Stimulated activated naive CD8-positive, alpha-beta T cell treated with anti-CD3 and anti-CD28 coated beads, Interleukin-15, Interleukin-2, amounts not matched to agents 100 ng/mL and 50 ng/mL, for 24 hours (primary cell): ENCODE data around the gene SLC16A12.

ENCODE experiments used
- H3K27ac Mint-ChIP-seq: one replicate; pipeline ENCODE4 v1.8.0; 2021; ENCODE audit warnings: mild to moderate bottlenecking, mixed read lengths
- H3K27me3 Mint-ChIP-seq: one replicate; pipeline ENCODE4 v1.8.0; 2021; ENCODE audit warnings: mixed read lengths
- H3K36me3 Mint-ChIP-seq: one replicate; pipeline ENCODE4 v1.8.0; 2021; ENCODE audit warnings: low read depth, mixed read lengths
- H3K4me1 Mint-ChIP-seq: one replicate; pipeline ENCODE4 v1.8.0; 2021; ENCODE audit warnings: low read depth, mixed read lengths
- H3K4me3 Mint-ChIP-seq: one replicate; pipeline ENCODE4 v1.8.0; 2021; ENCODE audit warnings: mild to moderate bottlenecking, mixed read lengths
- H3K9me3 Mint-ChIP-seq: one replicate; pipeline ENCODE4 v1.8.0; 2021; ENCODE audit warnings: mixed read lengths

Gene SLC16A12

DNA sequence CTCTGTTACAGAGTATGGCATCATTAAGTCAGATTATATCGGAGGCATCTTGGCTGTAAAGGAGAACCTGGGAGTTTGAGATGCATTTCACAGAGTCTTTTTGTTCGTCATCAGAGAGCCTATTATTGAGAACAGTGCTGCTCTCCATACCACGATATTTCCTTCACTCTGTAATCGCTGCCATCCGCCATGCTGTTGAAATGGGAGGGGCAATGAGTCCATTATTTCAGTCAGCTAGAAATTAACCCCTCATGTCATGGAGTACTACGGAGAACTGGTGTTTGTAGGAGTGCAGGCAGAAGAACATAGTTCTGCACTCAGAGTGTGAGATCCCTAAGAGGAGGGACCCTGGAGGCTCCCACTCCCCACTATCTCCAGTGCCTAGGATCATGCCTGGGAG is 59.2 kb downstream of the SLC16A12 start:
- H3K4me1 Mint-ChIP-seq: peaks cover 6% of the 10 kb centered on the region
- H3K27ac Mint-ChIP-seq: peak overlapping the region; percentile 17
- no peaks in the 10 kb centered on the region for H3K9me3 Mint-ChIP-seq
- peaks cover 25% of the 10 kb centered on the region for H3K27me3 Mint-ChIP-seq
- no peak overlapping the region for H3K4me3 Mint-ChIP-seq
- no peaks in the 10 kb centered on the region for H3K36me3 Mint-ChIP-seq

DNA sequence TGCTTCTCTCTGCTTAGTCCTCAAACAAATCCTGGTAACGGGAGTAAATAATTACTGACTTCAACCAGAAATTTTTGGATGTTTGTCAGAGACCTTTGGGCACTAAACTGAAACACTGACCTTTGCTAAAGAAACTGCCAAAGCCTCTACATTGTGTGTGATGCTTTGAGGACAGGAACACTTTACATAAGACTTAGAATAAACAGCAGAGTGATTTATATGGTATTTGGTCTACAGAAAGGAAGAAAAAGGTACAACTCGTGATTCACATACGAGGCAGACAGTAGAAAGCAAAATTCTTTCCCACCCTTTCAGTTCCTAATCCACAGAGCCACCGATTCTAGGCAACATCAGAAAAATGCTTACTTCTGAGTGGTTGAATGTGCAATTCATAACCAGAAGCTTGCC is 59.8 kb downstream of the SLC16A12 start:
- Mint-ChIP-seq H3K36me3 (no peaks in the 10 kb centered on the region), H3K4me1 (peaks cover 6% of the 10 kb centered on the region), H3K27ac (peak overlapping the region; percentile 17), H3K27me3 (peaks cover 20% of the 10 kb centered on the region), H3K9me3 (no peaks in the 10 kb centered on the region), H3K4me3 (no peak overlapping the region)

DNA sequence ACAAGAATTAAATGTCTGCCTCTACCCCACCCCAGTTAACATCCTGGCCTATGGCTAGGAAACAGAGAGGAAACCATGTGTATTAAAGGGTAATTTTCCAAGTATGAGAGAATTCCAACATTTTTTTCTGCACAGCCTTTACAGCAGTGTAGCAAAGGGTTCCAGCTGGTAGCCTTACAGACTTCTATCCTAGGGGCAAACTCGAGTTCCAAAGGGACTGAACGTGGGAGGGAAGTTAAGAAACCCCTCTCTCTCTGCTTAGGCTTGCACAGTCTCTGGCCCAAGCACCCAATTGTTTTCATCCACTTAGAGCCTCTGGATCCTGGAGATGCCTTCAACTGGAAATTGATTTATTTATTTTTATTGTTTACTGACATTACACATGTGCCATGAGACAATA is 60.3 kb downstream of the SLC16A12 start:
- H3K27me3 Mint-ChIP-seq: peaks cover 17% of the 10 kb centered on the region
- H3K27ac Mint-ChIP-seq: no peak overlapping the region
- H3K9me3 Mint-ChIP-seq: no peaks in the 10 kb centered on the region
- no peaks in the 10 kb centered on the region for H3K36me3 Mint-ChIP-seq
- H3K4me3 Mint-ChIP-seq: no peak overlapping the region
- H3K4me1 Mint-ChIP-seq: peaks cover 6% of the 10 kb centered on the region

DNA sequence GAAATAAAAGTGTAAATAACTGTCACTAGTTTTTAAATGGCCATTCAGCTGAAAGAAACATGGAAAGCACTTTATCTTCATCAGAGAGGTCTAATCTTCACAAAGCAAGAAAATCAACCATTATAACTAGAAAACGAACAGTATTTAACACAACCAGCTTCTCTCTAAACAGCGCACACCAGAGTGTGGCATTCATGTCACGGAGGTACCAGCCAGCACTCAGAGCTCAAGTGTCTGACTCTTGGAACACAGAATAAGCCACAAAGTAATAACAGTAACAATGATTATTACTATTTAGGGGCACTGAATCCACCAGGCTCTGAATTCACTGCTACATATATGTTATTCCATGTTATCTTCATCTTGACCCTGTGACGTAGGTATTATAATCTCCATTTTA is 60.9 kb downstream of the SLC16A12 start:
- Mint-ChIP-seq H3K9me3 (no peaks in the 10 kb centered on the region), H3K27ac (no peak overlapping the region), H3K27me3 (peaks cover 10% of the 10 kb centered on the region), H3K36me3 (no peaks in the 10 kb centered on the region), H3K4me3 (no peak overlapping the region), H3K4me1 (peaks cover 6% of the 10 kb centered on the region)

DNA sequence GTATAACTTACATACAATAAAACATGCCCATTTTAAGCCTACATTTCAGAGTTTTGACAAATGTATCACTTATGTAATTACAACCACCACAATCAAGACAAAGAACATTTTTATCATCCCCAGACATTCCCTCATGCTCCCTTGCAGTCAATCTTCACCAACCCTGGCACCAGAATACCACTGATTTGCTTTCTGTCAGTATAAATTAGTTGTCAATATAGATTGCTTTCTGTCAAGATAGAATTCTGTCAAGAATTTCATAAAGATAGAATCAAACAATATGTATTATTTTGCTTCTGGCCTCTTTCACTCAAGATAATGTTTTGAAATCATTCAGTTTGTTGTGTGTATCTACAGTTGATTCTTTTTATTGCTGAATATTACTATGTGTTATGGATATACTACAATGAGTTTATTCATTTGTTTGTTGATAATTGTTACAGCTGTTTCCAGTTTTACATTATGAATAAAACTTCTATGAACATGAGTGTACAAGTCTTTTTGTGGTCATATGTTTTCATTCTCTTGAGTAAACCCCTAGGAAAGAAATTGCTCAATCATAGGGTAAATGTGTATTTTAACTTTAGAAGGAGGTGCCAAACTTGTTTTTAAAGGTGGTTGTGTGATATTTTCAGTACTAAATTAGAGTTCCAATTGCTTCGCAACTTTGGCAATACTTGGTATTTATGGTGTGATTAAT is 64.1 kb downstream of the SLC16A12 start:
- Mint-ChIP-seq H3K9me3 (no peaks in the 10 kb centered on the region), H3K36me3 (no peaks in the 10 kb centered on the region), H3K4me1 (no peaks in the 10 kb centered on the region), H3K4me3 (no peak overlapping the region), H3K27ac (no peak overlapping the region), H3K27me3 (peaks cover 9% of the 10 kb centered on the region)

DNA sequence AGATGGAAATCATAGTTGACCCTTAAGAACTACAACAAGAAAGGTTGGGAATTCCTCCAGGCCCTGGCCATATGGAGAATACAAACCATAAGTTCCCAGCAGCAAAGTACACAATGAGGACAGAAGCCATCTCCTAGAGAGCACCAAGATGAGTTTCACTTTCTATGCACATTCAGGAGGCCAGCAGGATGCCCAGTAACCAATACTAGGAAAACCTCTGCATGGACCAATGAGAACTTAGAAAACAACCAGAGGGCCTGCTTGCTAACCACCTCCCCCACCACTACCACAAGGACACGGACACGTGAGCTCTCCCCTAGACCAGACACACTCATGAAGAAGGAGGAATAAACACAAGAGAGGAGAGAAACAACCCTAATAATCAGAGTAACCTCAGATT is 64.8 kb downstream of the SLC16A12 start:
- Mint-ChIP-seq H3K4me1 (no peaks in the 10 kb centered on the region), H3K36me3 (no peaks in the 10 kb centered on the region), H3K9me3 (no peaks in the 10 kb centered on the region)

DNA sequence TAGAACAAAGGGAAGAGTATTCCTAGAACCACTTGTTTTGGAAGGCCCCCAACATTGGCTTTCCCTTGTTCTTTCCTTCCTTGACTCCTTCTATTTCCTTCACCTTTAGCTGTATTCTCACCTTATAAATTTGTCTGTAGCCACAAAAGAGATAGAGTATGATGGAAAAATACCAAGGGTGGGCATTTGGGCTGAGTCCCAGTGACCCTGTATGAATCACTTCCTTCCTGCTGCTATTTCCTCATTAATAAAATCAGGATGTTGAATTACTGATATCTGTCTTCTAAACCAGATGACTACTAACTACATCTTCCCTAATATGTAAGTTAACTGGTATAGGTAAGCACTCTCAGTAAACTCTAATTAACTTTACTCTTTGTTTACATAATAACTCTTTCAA is 65.9 kb downstream of the SLC16A12 start:
- no peak overlapping the region for H3K27ac Mint-ChIP-seq
- H3K9me3 Mint-ChIP-seq: no peaks in the 10 kb centered on the region
- peaks cover 9% of the 10 kb centered on the region for H3K27me3 Mint-ChIP-seq
- no peaks in the 10 kb centered on the region for H3K4me1 Mint-ChIP-seq
- no peaks in the 10 kb centered on the region for H3K36me3 Mint-ChIP-seq
- H3K4me3 Mint-ChIP-seq: no peak overlapping the region

More for the DNA sequence above, 64.8 kb downstream of the SLC16A12 start:
- H3K27ac Mint-ChIP-seq: no peak overlapping the region
- no peak overlapping the region for H3K4me3 Mint-ChIP-seq
- peaks cover 9% of the 10 kb centered on the region for H3K27me3 Mint-ChIP-seq

DNA sequence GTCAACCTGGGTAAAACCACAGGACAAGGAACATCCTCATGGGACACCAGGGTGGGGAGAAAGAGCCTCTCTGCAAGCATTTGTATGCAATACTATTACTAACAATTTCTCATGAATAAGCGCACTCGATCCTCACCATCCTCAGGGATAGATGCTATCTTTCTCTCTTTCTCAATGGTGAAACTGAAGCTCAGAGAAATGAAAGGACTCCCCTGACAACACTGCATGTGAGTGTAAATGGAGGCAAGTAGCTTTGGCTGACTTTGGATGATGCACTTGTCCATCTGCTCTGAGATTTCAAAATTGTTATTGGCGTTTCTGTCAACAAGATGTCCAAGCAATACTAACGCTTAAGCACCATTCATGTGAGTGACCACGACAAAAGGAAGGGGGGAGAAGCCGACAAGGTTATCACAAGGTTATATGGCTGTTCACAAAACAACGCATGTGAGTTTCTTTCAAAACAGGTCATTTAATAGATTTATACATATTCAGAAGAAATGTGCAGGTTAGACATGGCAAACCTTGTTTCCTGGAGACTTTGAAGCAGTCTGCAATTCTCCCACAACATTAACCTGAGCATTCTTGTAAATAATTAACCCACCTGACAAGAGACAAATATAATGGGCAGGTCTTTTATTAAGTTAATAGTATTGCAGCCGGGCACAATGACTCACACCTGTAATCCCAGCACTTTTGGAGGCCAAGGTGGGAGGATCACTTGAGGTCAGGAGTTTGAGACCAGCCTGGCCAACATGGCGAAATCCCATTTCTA is 67.0 kb downstream of the SLC16A12 start:
- Mint-ChIP-seq H3K9me3 (no peaks in the 10 kb centered on the region), H3K27ac (no peak overlapping the region), H3K4me3 (no peak overlapping the region), H3K36me3 (no peaks in the 10 kb centered on the region), H3K27me3 (peaks cover 5% of the 10 kb centered on the region), H3K4me1 (no peaks in the 10 kb centered on the region)

DNA sequence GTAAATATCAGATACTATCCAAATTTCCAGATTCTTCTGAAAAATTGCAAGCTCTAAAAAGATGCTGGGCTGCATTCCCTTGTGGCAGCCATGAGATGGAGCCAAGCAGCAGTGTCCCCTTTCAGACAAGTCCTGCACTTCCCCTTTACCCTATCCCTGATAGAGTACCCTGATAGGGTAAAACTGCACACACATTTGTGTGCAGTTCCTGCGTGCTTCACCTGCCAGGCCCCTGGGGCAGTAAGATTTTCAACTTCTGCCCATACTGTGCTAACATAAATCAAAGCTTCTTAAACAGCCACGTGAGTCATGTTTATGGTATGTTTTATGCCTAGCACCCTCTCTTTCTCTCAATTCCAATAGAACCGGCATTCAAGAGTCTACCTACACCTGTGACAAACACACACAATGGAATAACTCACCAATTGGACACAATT is 68.8 kb downstream of the SLC16A12 start:
- no peaks in the 10 kb centered on the region for H3K9me3 Mint-ChIP-seq
- H3K36me3 Mint-ChIP-seq: no peaks in the 10 kb centered on the region
- H3K4me3 Mint-ChIP-seq: no peak overlapping the region
- no peak overlapping the region for H3K27ac Mint-ChIP-seq
- peaks cover 12% of the 10 kb centered on the region for H3K27me3 Mint-ChIP-seq
- no peaks in the 10 kb centered on the region for H3K4me1 Mint-ChIP-seq

DNA sequence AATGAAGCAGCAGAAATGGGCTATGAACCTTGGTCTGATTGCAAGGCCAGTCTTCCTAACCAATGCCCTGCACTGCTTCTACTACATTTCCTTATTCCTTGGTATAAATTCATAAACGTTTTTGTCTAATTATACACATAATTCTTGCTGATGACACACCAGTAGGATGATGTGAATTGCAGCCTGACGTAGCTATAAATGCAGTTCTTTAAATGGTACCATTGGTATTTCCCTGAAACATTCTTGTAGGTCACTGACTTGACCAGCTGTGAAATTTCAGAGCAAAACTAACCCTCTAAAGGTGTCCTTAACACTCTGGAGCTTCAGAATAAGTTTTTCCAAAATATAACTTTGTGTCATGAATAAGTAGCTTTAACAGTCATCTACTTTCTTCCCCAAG is 70.2 kb downstream of the SLC16A12 start:
- no peaks in the 10 kb centered on the region for H3K4me1 Mint-ChIP-seq
- H3K4me3 Mint-ChIP-seq: no peak overlapping the region
- no peak overlapping the region for H3K27ac Mint-ChIP-seq
- no peaks in the 10 kb centered on the region for H3K36me3 Mint-ChIP-seq
- no peaks in the 10 kb centered on the region for H3K9me3 Mint-ChIP-seq
- H3K27me3 Mint-ChIP-seq: peaks cover 14% of the 10 kb centered on the region

DNA sequence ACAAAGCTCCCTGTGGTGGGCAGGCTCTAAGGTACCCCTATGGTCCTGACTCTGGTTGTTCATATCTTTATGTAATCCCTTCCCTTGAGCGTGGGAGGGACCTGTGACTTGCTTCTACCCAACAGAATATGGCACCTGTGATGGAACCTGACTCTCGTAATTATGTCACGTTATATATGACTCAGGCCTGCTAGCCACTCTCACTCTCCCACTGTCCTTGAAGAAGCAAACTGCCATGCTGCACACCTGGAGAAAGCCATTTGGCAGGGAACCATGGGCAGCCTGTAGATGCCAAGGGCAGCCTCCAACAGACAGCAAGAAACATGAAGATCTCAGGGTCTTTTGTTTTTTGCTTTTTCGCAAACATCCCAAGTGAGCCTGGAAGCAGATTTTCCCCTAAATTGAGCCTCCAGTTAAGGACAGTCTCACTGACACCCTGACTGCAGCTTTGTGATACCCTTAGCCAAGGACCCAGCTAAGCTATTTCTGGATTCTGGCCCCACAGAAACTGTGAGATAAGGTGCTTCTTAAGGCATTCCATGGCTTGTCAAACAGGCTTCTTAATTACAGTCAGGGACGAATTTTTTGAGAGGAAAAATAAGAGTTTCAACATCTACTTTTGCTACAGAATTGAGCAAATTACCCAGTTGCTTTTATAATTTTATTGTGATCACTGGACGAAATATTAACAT is 71.4 kb downstream of the SLC16A12 start:
- Mint-ChIP-seq H3K9me3 (no peaks in the 10 kb centered on the region), H3K27me3 (peaks cover 22% of the 10 kb centered on the region), H3K36me3 (no peaks in the 10 kb centered on the region), H3K4me1 (no peaks in the 10 kb centered on the region), H3K4me3 (no peak overlapping the region), H3K27ac (no peak overlapping the region)

DNA sequence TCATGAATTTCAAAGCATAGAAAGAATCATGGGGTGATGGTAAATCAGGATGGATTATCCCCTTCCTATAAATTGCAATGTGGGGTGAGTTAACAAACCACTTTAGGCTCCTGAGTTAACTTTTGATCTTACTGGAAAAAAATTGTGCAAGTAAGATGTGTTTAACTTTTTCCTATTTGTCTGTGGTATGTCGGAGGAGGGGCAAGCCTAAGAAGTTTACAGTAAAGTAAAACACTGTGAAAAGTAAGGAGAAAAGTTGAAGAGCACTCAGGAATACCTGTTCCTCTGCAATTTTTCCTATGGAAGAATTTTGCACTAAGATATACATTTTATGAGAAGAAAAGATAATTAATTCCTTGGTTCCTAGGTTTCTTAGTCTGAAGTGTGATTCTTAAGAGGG is 76.6 kb downstream of the SLC16A12 start:
- Mint-ChIP-seq H3K4me1 (no peaks in the 10 kb centered on the region), H3K27ac (no peak overlapping the region), H3K9me3 (no peaks in the 10 kb centered on the region), H3K27me3 (peaks cover 20% of the 10 kb centered on the region), H3K4me3 (no peak overlapping the region), H3K36me3 (no peaks in the 10 kb centered on the region)

DNA sequence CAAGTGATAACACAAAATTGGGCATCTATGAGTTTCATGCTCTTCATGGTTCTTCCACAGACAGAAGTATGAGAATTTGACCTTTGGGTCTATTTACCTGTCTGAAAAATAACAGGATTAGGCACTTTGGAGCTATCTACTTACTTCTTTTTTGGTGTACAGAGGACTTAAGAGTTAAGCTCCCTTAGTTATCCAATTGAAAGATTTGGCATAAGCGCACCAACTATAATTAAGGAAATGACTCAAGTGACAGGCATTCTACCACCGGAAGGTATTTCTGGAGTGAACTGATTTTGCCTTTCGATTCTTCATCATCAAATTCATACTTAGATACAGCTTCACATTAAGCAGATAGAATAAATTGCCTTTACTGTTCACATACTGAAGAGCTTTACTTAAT is 77.1 kb downstream of the SLC16A12 start:
- H3K36me3 Mint-ChIP-seq: no peaks in the 10 kb centered on the region
- no peaks in the 10 kb centered on the region for H3K9me3 Mint-ChIP-seq
- H3K4me1 Mint-ChIP-seq: no peaks in the 10 kb centered on the region

DNA sequence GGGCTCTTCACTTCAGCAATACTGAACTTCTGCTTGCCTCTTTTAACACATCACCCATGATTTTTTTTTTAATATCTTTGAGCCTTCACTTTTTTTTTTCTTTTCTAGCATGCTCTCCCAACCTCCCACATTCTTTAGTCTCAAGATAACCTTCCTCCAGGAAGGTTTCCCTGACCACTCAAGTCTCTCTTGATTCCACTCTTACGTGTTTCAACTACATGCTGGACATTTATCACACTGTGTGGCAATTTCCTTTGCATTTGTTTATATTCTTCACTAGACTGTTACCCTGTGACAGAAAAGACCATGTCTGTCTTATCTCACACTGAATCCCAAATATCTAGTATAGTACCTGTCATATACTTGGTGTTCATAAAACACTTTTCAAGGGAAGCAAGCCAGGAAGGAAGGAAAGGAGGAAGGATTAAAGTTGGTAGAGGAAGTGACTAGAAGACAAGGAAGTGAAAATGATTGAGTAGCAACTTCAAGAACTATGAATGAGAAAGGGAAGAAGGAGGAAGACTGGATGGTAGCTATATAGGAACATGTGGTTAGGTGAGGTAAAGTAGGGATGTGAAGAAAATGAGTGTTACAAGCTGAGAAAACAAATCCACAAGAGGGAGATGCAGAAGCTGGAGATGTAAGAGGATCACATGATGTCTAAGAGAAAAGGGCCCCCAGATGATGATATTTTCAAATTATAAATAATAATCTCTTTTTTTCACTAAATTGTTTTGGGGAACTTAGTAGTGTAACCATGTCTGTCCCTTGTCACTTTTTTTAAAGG is 80.6 kb downstream of the SLC16A12 start:
- H3K27me3 Mint-ChIP-seq: peaks cover 7% of the 10 kb centered on the region
- peak overlapping the region; percentile 4 for H3K27ac Mint-ChIP-seq
- H3K4me3 Mint-ChIP-seq: no peak overlapping the region
- peaks cover 5% of the 10 kb centered on the region for H3K4me1 Mint-ChIP-seq
- H3K9me3 Mint-ChIP-seq: no peaks in the 10 kb centered on the region
- no peaks in the 10 kb centered on the region for H3K36me3 Mint-ChIP-seq

More for the DNA sequence above, 77.1 kb downstream of the SLC16A12 start:
- H3K27ac Mint-ChIP-seq: no peak overlapping the region
- peaks cover 20% of the 10 kb centered on the region for H3K27me3 Mint-ChIP-seq
- no peak overlapping the region for H3K4me3 Mint-ChIP-seq
